H9 (cell line): ENCODE measurements around the gene RNF125. TPM values are rescaled to one million over a fixed set of nuclear protein-coding genes. Genes with fewer than 3 reads are reported as not detected.

Experiments
- DNase-seq: peaks from one replicate; pipeline ENCODE4 v3.0.0-alpha.2; 2017
- H2AFZ ChIP-seq: one replicate; pipeline ENCODE4 v1.6.1; 2013; ENCODE audit warnings: mild to moderate bottlenecking, low read length, control low read depth, moderate library complexity
- H2AK5ac ChIP-seq: 2 replicates; pipeline ENCODE4 v1.6.1; 2013; ENCODE audit warnings: low read length, control low read depth, mixed read lengths; ENCODE audit not compliant: insufficient read length
- H2BK120ac ChIP-seq: one replicate; pipeline ENCODE4 v1.6.1; 2013; ENCODE audit warnings: low read depth, mild to moderate bottlenecking, low read length, control low read depth, inconsistent platforms; ENCODE audit not compliant: poor library complexity, severe bottlenecking
- H2BK12ac ChIP-seq: 2 replicates; pipeline ENCODE4 v1.6.1; 2013; ENCODE audit warnings: low read length, control low read depth, mixed read lengths, low read depth; ENCODE audit not compliant: insufficient read length
- H2BK15ac ChIP-seq: 2 replicates; pipeline ENCODE4 v1.6.1; 2013; ENCODE audit warnings: low read depth, low read length, control low read depth
- H2BK20ac ChIP-seq: one replicate; pipeline ENCODE4 v1.6.1; 2013; ENCODE audit warnings: low read depth, mild to moderate bottlenecking, low read length, control low read depth, inconsistent platforms; ENCODE audit not compliant: poor library complexity, severe bottlenecking
- H2BK5ac ChIP-seq: 2 replicates; pipeline ENCODE4 v1.6.1; 2013; ENCODE audit warnings: low read length, control low read depth, mixed read lengths; ENCODE audit not compliant: insufficient read length
- H3K14ac ChIP-seq: 2 replicates; pipeline ENCODE4 v1.6.1; 2013; ENCODE audit warnings: low read length, control low read depth; ENCODE audit not compliant: insufficient read depth
- H3K18ac ChIP-seq: 2 replicates; pipeline ENCODE4 v1.6.1; 2013; ENCODE audit warnings: low read depth, mild to moderate bottlenecking, mixed read lengths, low read length, control low read depth; ENCODE audit not compliant: insufficient read length
- H3K23ac ChIP-seq: 2 replicates; pipeline ENCODE4 v1.6.1; 2013; ENCODE audit warnings: low read length, control low read depth, mixed read lengths, low read depth; ENCODE audit not compliant: insufficient read length
- H3K23me2 ChIP-seq: 2 replicates; pipeline ENCODE4 v1.6.1; 2013; ENCODE audit warnings: low read depth, mild to moderate bottlenecking, mixed read lengths, low read length, control low read depth; ENCODE audit not compliant: insufficient read length, poor library complexity, severe bottlenecking
- H3K27ac ChIP-seq: 2 replicates; pipeline ENCODE4 v1.5.1; 2013; ENCODE audit warnings: low read length, control low read depth, mixed read lengths, low read depth; ENCODE audit not compliant: insufficient read length
- H3K27me3 ChIP-seq: 2 replicates; pipeline ENCODE4 v1.6.1; 2013; ENCODE audit warnings: low read length, control low read depth, inconsistent platforms; ENCODE audit not compliant: insufficient read depth
- H3K4ac ChIP-seq: 2 replicates; pipeline ENCODE4 v1.6.1; 2013; ENCODE audit warnings: low read depth, mild to moderate bottlenecking, control low read depth, inconsistent platforms, low read length, moderate library complexity
- H3K4me1 ChIP-seq: 2 replicates; pipeline ENCODE4 v1.6.1; 2013; ENCODE audit warnings: low read length, control low read depth, inconsistent platforms; ENCODE audit not compliant: insufficient read depth
- H3K4me2 ChIP-seq: 2 replicates; pipeline ENCODE4 v1.6.1; 2013; ENCODE audit warnings: low read length, control low read depth, mixed read lengths; ENCODE audit not compliant: insufficient read length, insufficient read depth
- H3K56ac ChIP-seq: 2 replicates; pipeline ENCODE4 v1.6.1; 2013; ENCODE audit warnings: low read depth, mild to moderate bottlenecking, mixed read lengths, low read length, control low read depth; ENCODE audit not compliant: insufficient read length
- H3K79me1 ChIP-seq: 2 replicates; pipeline ENCODE4 v1.6.1; 2013; ENCODE audit warnings: low read depth, mild to moderate bottlenecking, moderate library complexity, low read length, control low read depth, inconsistent platforms; ENCODE audit not compliant: insufficient read depth, poor library complexity, severe bottlenecking
- H3K79me2 ChIP-seq: 2 replicates; pipeline ENCODE4 v1.6.1; 2013; ENCODE audit warnings: low read length, control low read depth, inconsistent platforms; ENCODE audit not compliant: insufficient read depth
- H3K9ac ChIP-seq: 2 replicates; pipeline ENCODE4 v1.6.1; 2013; ENCODE audit warnings: low read length, control low read depth, mixed read lengths; ENCODE audit not compliant: insufficient read length; ENCODE audit errors: extremely low read depth
- H3K9me3 ChIP-seq: one replicate; pipeline ENCODE4 v1.6.1; 2013; ENCODE audit warnings: low read depth, low read length, inconsistent platforms; ENCODE audit not compliant: control insufficient read depth
- H3T11ph ChIP-seq: one replicate; pipeline ENCODE4 v1.6.1; 2013; ENCODE audit warnings: mild to moderate bottlenecking, low read length, control low read depth, inconsistent platforms
- H4K20me1 ChIP-seq: one replicate; pipeline ENCODE4 v1.6.1; 2013; ENCODE audit not compliant: control insufficient read depth, insufficient read length, insufficient read depth
- H4K5ac ChIP-seq: 2 replicates; pipeline ENCODE4 v1.6.1; 2013; ENCODE audit warnings: low read depth, mild to moderate bottlenecking, mixed read lengths, low read length, control low read depth; ENCODE audit not compliant: insufficient read length
- H4K8ac ChIP-seq: replicated peaks from 2 replicates; pipeline ENCODE4 v1.6.1; 2013; ENCODE audit warnings: low read length, control low read depth, mixed read lengths, low read depth; ENCODE audit not compliant: insufficient read length
- H4K91ac ChIP-seq: 2 replicates; pipeline ENCODE4 v1.6.1; 2013; ENCODE audit warnings: low read depth, mild to moderate bottlenecking, moderate library complexity, mixed read lengths, low read length, control low read depth; ENCODE audit not compliant: insufficient read length
- H3K27ac Mint-ChIP-seq, 3 experiments: 2 replicates in 2 of 3; 3 replicates in 1 of 3; pipeline ENCODE4 v1.8.0; 2020 to 2021; ENCODE audit warnings: mixed read lengths in 3 of 3, mild to moderate bottlenecking in 1 of 3, moderate library complexity in 1 of 3
- H3K27me3 Mint-ChIP-seq: 2 replicates; pipeline ENCODE4 v1.8.0; 2021; ENCODE audit warnings: low read depth, mild to moderate bottlenecking, moderate library complexity, mixed read lengths
- H3K36me3 Mint-ChIP-seq, 3 experiments: 2 replicates in 2 of 3; 3 replicates in 1 of 3; pipeline ENCODE4 v1.8.0; 2020 to 2021; ENCODE audit warnings: low read depth in 3 of 3, mixed read lengths in 3 of 3; ENCODE audit not compliant: insufficient read depth in 1 of 3
- H3K4me1 Mint-ChIP-seq, 2 experiments: 2 replicates each; pipeline ENCODE4 v1.8.0; 2020; ENCODE audit warnings: mixed read lengths in 2 of 2
- H3K4me3 Mint-ChIP-seq, 2 experiments: 2 replicates in 1 of 2; 3 replicates in 1 of 2; pipeline ENCODE4 v1.8.0; 2020 to 2021; ENCODE audit warnings: mild to moderate bottlenecking in 2 of 2, mixed read lengths in 2 of 2, moderate library complexity in 1 of 2
- H3K9me3 Mint-ChIP-seq, 2 experiments: 2 replicates in 1 of 2; 3 replicates in 1 of 2; pipeline ENCODE4 v1.8.0; 2020; ENCODE audit warnings: mild to moderate bottlenecking in 2 of 2, mixed read lengths in 2 of 2, moderate library complexity in 1 of 2
- whole genome bisulfite sequencing: extraction: QIAGEN DNeasy Blood & Tissue Kit; methylation state at CpG from one replicate; pipeline ENCODE4 v1.1.7; 2013; ENCODE audit warnings: missing lambda C conversion rate, low lambda C conversion rate, mixed read lengths; ENCODE audit not compliant: insufficient read length; ENCODE audit errors: extremely low coverage; 5-methylcytosine and 5-hydroxymethylcytosine counted together
- total RNA-seq: library from RNA; stranded (reverse); gene quantifications from 2 replicates; pipeline ENCODE4 v1.2.1, GENCODE V29; 2021
- TF ChIP-seq, protein P1 (sequence below): fragments of 200-600 bp; sonication (generic); conservative IDR thresholded peaks from 3 replicates; pipeline ENCODE4 v1.8.0; 2021; ENCODE audit warnings: antibody characterized with exemption, mild to moderate bottlenecking

RNF125 gene
- total RNA-seq, 1 experiment from 2014 or later: 8.3 TPM

- Histone ChIP-seq H3K23me2 (no peaks in the 10 kb centered on the region), H4K8ac (no peak overlapping the region), H3K27me3 (no peaks in the 10 kb centered on the region), H3K18ac (no peak overlapping the region), H3K56ac (no peak overlapping the region), H4K20me1 (no peaks in the 10 kb centered on the region), H3K79me2 (no peaks in the 10 kb centered on the region), H4K91ac (no peak overlapping the region), H2BK20ac (no peak overlapping the region), H3K27ac (no peak overlapping the region), H3K23ac (no peak overlapping the region), H2BK120ac (no peak overlapping the region), H3K4me2 (no peak overlapping the region), H3K4ac (no peak overlapping the region), H4K5ac (no peak overlapping the region), H2AK5ac (no peak overlapping the region), H3K9ac (no peak overlapping the region), H3K4me1 (no peaks in the 10 kb centered on the region), H3K14ac (no peak overlapping the region), H2BK5ac (no peak overlapping the region), H3K9me3 (no peaks in the 10 kb centered on the region), H3K79me1 (no peaks in the 10 kb centered on the region), H3T11ph (no peak overlapping the region), H2BK15ac (no peak overlapping the region), H2BK12ac (no peak overlapping the region), H2AFZ (no peak overlapping the region)
- Mint-ChIP-seq H3K36me3 (peaks cover 17 to 22% (median 22%) of the 10 kb centered on the region in 3 experiments), H3K4me1 (no peaks in the 10 kb centered on the region), H3K4me3 (no peak overlapping the region), H3K27me3 (no peaks in the 10 kb centered on the region), H3K27ac (no peak overlapping the region), H3K9me3 (no peaks in the 10 kb centered on the region)
- TF ChIP-seq, protein P1, sequence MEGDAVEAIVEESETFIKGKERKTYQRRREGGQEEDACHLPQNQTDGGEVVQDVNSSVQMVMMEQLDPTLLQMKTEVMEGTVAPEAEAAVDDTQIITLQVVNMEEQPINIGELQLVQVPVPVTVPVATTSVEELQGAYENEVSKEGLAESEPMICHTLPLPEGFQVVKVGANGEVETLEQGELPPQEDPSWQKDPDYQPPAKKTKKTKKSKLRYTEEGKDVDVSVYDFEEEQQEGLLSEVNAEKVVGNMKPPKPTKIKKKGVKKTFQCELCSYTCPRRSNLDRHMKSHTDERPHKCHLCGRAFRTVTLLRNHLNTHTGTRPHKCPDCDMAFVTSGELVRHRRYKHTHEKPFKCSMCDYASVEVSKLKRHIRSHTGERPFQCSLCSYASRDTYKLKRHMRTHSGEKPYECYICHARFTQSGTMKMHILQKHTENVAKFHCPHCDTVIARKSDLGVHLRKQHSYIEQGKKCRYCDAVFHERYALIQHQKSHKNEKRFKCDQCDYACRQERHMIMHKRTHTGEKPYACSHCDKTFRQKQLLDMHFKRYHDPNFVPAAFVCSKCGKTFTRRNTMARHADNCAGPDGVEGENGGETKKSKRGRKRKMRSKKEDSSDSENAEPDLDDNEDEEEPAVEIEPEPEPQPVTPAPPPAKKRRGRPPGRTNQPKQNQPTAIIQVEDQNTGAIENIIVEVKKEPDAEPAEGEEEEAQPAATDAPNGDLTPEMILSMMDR: no peak
- DNase-seq: no peak
- no CpG with 5 or more reads among the region's 5 CpGs for WGBS
Observed at GRCh38 chr18:32036506-32037180, 18.0 kb downstream of the RNF125 start.
